HG02938 (cell line): ENCODE results near the gene KIAA0930.

ENCODE experiments used
- ATAC-seq: cut with Tn5 transposase; IDR thresholded peaks from one replicate; pipeline ENCODE4 v1.9.1; 2021; ENCODE audit warnings: mild to moderate bottlenecking, moderate library complexity; ENCODE audit not compliant: unreplicated experiment

The KIAA0930 gene

GRCh38 chr22:45181240-45181639, 59.5 kb downstream of the KIAA0930 start:
- ATAC-seq: no peak

DNA sequence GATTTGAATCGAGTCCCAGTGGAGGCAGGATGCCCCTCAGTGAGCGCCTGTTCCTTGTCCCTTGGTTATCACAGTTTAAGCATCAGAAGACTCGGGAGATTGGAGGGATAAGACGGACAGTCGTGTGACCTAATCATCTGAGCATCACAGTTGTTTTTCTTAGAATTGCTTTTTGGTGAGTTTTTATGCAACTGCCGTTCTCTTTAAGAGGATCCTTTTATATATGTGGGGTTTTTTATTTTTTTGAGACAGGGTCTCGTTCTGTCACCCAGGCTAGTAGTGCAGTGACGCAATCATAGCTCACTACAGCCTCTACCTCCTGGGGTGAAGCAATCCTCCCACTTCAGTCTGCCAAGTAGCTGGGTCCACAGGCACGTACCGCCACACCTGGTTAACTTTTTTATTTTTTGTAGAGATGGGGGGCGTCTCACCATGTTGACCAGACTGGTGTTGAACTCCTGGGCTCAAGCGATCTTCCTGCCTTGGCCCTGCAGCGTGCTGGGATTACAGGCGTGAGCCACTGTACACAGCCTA, 60.5 kb downstream of the KIAA0930 start:
- no peak for ATAC-seq

DNA sequence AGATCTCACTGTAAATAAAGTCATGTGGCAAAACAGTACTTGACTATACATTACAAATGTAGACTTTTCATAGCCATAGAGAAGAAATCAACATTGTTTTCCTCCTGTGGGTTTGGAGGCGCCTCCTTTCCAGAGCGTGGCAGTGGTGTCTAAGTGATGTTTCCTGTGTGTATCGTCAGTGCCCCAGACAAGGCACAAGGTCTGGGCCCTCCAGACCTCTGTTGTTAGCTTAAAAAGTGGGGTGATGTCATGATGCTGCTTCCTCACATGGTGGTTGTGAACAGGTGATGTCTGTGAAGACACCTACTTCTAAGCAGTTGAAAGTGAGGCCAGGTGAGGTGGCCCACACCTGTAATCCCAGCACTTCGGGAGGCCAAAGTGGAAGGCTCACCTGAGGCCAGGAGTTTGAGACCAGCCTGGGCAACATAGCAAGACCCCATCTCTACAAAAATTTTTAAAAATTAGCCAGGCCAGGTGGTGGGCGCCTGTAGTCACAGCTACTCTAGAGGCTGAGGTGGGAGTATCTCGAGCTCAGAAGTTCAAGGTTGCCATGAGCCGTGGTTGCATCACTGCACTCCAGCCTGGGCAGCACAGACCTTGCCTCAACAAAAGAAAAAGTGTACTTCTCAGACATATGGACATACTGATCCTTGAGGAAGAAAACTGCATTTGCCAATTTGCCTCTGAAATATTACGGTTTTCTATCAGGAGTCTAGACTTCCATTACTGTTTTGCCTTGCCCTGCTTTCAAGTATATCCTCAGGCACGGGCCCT, 61.2 kb downstream of the KIAA0930 start:
- ATAC-seq: no peak

DNA sequence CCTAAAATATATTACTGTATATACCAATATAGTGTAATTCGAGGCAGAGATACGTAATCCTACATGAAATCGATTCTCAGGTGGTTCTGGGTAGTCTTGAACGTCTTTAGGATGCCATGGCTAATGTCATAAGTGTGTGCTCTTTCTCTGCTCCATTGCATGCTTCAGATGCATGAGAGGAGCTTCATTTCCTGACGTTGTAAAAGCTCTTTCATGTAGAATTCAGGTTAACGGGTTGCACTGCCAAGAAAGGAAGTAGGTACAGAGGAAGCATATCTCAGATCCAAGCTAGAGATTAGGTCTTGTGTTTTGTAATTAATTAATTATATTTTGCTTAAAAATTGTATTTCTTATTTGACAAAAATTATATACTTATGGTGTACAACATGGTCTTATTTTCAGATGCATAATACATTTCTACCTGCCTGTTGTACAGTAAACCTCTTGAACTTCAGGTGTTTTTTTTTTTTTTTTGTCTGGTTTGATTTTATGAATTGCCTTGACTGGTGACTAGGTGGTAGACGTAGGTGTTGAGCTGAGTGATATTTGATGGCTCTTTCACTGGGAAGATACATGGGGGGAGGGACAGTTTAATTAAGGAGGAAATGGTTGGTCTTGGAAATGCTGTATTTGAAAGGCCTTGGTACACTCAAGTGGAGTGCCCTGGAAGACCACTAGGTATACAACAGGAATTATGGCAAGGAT, 67.7 kb downstream of the KIAA0930 start:
- ATAC-seq: no peak

DNA sequence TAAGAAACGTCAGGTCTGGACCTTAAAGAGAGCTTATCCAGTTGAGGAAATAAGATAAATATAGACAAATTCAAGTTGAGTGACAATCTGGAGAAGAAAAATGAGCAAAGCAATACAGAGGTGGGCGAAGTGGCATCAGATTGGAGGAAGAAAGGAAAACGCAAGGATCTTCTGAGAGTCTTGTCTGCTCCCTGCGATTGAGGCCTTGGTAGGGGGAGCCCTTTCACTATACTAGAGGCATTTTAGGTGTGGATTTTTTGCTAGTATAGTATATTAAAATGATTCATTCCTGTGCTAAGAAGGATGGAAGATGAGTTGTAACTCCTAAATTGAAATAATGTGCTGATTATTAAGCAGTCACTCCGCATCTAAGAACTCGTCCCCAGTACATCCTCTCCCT, 68.9 kb downstream of the KIAA0930 start:
- ATAC-seq: no peak

- no peak for ATAC-seq
These were observed 70.9 kb downstream of the KIAA0930 start for GRCh38 chr22:45169591-45170466.

DNA sequence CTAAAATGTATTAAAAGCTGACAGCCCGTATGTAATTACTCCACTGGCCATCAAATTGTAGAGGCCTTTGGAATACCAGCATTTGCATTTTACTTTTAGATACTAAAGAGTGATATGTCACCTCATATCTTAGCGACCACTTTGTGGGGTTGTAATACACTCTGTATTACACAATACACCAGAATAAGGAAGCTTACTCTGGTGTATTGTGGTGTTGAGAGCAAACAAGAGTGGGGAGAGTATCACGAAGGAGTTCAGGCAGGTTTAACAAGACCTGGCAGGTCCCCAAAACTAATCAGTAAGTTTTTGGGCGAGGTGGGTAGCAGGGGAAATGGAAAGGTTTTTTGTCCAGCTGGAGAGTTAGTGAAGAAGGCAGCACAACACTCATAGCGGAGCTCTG, 73.8 kb downstream of the KIAA0930 start:
- no peak for ATAC-seq

GRCh38 chr22:45164270-45165088, 76.2 kb downstream of the KIAA0930 start:
- peak; percentile 30 for ATAC-seq

DNA sequence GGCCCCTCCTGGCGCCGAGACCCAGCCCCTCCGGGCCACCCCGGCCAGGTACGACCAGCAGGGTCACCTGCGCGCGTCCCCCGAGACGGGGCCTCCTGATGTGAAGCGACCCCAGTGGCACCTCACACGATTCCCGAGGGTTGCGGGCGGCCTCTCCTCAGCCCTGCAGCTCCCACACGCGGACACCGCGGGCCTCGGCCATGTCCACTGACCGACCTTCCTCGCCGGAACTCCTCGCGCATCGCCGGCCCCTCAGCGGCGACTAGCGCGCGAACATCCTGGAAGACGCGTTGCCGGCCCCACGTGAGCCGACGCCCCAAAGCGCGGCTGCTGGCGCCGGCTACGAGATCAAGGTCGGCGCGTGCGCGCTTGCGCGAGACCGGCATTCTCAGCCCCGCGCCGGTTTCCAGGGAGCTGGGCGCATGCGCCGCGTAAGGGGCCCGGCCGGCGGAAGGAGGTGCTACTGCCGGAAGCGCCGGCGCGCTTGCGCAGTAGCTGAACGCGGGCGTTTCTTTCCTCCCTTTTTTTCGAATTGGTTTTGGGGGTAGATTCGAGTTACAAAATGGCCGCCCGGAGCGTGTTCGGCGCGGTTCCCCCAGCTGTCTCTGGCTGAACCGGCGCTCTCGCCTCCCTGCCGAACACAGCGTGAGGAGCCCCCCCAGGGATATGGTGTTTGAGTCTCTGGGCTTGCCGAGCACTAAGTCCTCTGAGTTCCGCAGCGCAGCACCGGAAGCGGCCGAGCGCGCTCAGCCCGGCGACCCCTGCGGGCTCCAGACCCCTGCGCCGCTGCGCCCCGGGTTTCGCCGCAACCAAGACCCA, 77.0 kb downstream of the KIAA0930 start, which contains the start of gene NUP50:
Gene NUP50 (plus strand): TSS at position 475 of the 819 bp plus-strand sequence. CDS start 4,253 bp downstream, outside the sequence.
- ATAC-seq: peak; percentile 50

GRCh38 chr22:45163099-45163450, 77.6 kb downstream of the KIAA0930 start:
- peak; percentile 16 for ATAC-seq

- ATAC-seq: no peak
These were observed 78.2 kb downstream of the KIAA0930 start for GRCh38 chr22:45162531-45162930.

- ATAC-seq: no peak
These were observed 80.8 kb downstream of the KIAA0930 start for GRCh38 chr22:45159652-45160462.

GRCh38 chr22:45157907-45158306, 82.8 kb downstream of the KIAA0930 start:
- no peak for ATAC-seq

DNA sequence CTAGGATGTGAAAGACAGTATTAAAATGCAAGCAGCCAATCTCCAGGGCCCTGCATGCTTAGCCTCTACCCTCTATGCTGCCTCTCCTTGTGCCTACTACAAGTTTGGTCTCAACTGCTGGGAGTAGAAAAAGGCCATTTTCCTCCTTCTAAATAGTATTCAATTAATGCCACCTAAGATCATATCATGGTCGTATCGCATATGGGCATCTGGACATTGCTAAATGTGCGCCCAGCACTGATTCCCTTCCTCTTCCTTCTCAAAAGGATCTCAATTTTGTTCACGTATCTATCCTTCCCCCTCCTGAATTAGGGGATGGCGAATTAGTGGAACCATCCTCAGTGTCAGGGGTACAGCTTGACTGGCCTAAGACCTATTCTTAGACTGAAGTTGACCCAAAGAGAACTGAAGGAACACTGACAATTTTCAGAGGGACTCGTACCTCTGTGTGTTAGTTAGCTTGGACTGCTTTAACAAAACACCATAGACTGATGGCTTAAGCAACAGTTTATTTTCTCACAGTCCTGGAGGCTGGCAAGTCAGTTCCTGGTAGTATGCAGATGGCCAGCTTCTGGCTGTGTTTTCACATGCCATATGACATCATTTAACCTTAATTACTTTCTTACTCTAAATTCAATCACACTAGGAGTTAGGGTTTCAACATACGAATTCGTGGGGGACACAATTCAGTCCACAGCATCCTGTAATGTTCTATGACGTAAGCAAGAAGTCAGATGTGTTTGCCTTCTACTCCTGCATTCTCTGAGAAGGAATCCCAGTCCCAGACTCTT, 85.4 kb downstream of the KIAA0930 start:
- ATAC-seq: no peak

GRCh38 chr22:45154383-45154782, 86.3 kb downstream of the KIAA0930 start:
- no peak for ATAC-seq

GRCh38 chr22:45151503-45151902, 89.2 kb downstream of the KIAA0930 start:
- no peak for ATAC-seq

DNA sequence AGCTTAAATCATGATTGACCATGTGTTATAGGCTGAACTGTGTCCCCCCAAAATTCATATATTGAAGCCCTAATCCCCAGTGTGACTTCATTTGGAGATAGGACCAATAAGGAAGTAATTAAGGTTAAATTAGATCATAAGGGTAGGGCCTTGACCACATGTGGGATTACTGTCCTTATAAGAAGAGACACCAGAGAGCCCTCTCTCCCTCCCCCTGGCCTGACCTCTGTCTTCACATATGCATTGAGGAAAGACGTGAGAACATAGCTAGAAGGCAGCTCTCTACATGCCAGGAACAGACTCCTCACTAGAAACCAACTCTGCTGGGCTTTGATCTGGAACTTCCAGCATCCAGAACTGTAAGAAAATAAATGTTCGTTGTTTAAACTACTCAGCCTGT, 90.6 kb downstream of the KIAA0930 start:
- no peak for ATAC-seq

DNA sequence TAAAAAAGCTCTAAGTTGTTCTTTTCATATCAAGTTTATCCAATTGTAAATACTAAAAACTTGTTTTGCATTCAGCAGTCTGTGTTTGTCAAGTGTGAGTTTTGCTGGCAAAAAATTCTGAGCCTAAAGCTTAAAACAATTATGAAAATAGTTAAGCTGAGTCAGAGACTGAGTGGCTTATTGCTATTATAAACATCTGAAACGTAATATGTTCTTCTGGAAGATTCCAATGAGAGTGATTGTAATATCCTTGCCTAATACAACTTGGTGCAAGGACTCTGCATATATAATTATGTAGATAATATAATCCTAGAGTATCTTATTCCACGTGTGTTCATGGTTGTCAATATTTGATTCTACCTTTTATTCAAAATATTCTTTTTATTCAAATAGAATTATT, 91.0 kb downstream of the KIAA0930 start:
- ATAC-seq: no peak
